Esophagus squamous epithelium (tissue), 5 donors: ENCODE results near the gene S100PBP. TPM values are rescaled to one million over a fixed set of nuclear protein-coding genes. Genes with fewer than 3 reads are reported as not detected.

Experiments used
- DNase-seq: peaks from one replicate; lab custom pipeline; 2025; lab: John Stamatoyannopoulos, UW
- H3K27ac ChIP-seq, 4 donors: fragments of 200-600 bp; sonication (generic); one replicate each; pipeline ENCODE4 v1.5.1; 2016 to 2019; ENCODE audit warnings: mild to moderate bottlenecking in 1 of 4
- H3K27me3 ChIP-seq, 4 donors: fragments of 200-600 bp; sonication (generic); 1 replicate in 3 of 4; 2 replicates in 1 of 4; pipeline versions ENCODE4 v1.5.1 to v1.6.0; 2017 to 2021; ENCODE audit warnings: antibody characterized with exemption in 1 of 4
- H3K36me3 ChIP-seq, 3 donors: fragments of 200-600 bp; sonication (generic); one replicate each; pipeline ENCODE4 v1.5.1; 2016 to 2019
- H3K4me1 ChIP-seq, 3 donors: fragments of 200-600 bp; sonication (generic); one replicate each; pipeline ENCODE4 v1.5.1; 2017 to 2019
- H3K4me3 ChIP-seq, 4 donors: fragments of 200-600 bp; sonication (generic); 1 replicate in 3 of 4; 2 replicates in 1 of 4; pipeline ENCODE4 v1.5.1; 2016 to 2019; ENCODE audit warnings: mild to moderate bottlenecking in 2 of 4, moderate library complexity in 1 of 4
- H3K9me3 ChIP-seq, 3 donors: fragments of 200-600 bp; sonication (generic); one replicate each; pipeline ENCODE4 v1.5.1; 2016 to 2019
- POLR2A ChIP-seq, 4 donors: fragments of 450-650 bp; IDR thresholded peaks; one replicate each; pipeline ENCODE4 v1.6.1; 2017; ENCODE audit warnings: antibody characterized with exemption in 4 of 4, mild to moderate bottlenecking in 4 of 4, moderate library complexity in 3 of 4
- WGBS, 2 donors: methylation state at CpG; one replicate each; pipeline ENCODE4 v1.1.5; 2018; 5-methylcytosine and 5-hydroxymethylcytosine counted together
- intact Hi-C: fragments of 100-400 bp; cut with DNase I; formaldehyde crosslinking; loops from one replicate; pipeline ENCODE4 v1.15.0; 2022
- total RNA-seq, 4 donors: library from RNA; depleted of rRNA; stranded (reverse); fragments of >200 nt; gene quantifications; one replicate each; pipeline ENCODE4 v1.1.0, GENCODE V29; 2016
- TF ChIP-seq, protein P1 (sequence below), 6 experiments: fragments of 450-650 bp in 4 of 6; fragments of 200-600 bp in 2 of 6; sonication (generic) in 2 of 6; IDR thresholded peaks; one replicate each; pipeline ENCODE4 v1.5.1; 2016 to 2019; ENCODE audit warnings: antibody characterized with exemption in 6 of 6, mild to moderate bottlenecking in 4 of 6, moderate library complexity in 4 of 6
- donor health status: DM: yes; HTN: yes; CAD: no.

The S100PBP gene
- total RNA-seq, 4 donors from 2014 or later = 6.5 to 20.0 (median 11.9) TPM

DNA sequence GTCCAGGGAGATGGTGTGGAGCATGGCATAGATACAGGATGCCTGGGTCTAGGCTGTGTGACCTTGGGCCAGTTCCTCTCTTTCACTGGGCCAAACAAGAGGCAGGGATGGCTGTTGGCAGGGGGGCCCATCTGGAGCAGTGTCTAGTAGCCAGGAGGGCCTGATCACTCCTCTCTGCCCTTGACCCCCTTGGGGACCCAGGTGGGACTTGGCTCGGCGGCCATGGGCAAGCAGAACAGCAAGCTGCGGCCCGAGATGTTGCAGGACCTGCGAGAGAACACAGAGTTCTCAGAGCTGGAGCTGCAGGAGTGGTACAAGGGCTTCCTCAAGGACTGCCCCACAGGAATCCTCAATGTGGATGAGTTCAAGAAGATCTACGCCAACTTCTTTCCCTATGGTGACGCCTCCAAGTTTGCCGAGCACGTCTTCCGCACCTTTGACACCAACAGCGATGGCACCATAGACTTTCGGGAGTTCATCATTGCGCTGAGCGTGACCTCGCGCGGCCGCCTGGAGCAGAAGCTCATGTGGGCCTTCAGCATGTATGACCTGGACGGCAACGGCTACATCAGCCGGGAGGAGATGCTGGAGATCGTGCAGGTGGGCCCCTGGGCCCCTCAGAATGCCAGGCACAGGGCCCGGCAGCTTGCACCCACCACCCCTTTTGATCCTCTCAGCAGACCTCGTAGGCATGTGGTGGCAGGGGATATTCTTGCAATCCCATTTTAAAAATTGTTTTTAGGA, 71.4 kb downstream of the S100PBP start:
- intact Hi-C loops = no loop called here
- WGBS, 2 donors = 88 to 98% methylated on average over 15 of the region's 24 CpGs

DNA sequence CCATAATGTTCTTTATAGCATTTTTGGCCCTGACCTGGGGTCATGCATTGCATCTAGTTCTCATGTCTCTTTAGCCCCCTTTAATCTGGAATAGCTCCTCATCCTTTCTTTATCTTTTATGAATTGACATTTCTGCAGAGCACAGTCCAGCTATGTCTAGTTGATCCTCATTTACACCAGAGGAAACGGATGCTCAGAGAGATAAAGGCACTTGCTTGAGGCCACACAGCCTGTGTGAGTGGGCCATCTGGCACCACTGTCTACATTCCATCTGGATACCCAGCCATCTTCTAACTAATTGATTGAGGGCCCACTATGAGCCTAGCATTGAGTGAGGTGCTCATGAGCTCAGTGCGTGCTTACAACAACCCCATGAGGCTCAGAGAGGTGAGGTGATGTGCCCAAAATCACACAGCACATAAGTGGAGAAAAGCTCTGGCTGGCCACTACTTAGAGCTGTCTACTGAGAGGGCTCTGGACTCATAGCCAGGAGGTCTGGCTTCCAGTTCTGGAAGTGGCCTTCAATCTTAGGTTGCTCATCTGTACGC, 72.4 kb downstream of the S100PBP start:
- intact Hi-C loops = no loop called here
- 92 to 95% methylated on average over 3 of the region's 3 CpGs for WGBS, 2 donors
- Histone ChIP-seq H3K27ac (no peak overlapping the region), H3K36me3 (peaks cover 0 to 8% (median 0%) of the 10 kb centered on the region in 3 donors), H3K27me3 (peaks cover 8 to 97% (median 17%) of the 10 kb centered on the region in 4 donors), H3K4me1 (peaks cover 10 to 35% (median 20%) of the 10 kb centered on the region in 3 donors), H3K4me3 (no peak overlapping the region), H3K9me3 (no peaks in the 10 kb centered on the region)
- TF ChIP-seq POLR2A (IDR thresholded peaks at IDR 0.05) = no peak
- TF ChIP-seq, protein P1, sequence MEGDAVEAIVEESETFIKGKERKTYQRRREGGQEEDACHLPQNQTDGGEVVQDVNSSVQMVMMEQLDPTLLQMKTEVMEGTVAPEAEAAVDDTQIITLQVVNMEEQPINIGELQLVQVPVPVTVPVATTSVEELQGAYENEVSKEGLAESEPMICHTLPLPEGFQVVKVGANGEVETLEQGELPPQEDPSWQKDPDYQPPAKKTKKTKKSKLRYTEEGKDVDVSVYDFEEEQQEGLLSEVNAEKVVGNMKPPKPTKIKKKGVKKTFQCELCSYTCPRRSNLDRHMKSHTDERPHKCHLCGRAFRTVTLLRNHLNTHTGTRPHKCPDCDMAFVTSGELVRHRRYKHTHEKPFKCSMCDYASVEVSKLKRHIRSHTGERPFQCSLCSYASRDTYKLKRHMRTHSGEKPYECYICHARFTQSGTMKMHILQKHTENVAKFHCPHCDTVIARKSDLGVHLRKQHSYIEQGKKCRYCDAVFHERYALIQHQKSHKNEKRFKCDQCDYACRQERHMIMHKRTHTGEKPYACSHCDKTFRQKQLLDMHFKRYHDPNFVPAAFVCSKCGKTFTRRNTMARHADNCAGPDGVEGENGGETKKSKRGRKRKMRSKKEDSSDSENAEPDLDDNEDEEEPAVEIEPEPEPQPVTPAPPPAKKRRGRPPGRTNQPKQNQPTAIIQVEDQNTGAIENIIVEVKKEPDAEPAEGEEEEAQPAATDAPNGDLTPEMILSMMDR (IDR thresholded peaks at IDR 0.05) = no peak
- no peak for DNase-seq

More for the DNA sequence above, 71.4 kb downstream of the S100PBP start:
- DNase-seq = no peak
- Histone ChIP-seq H3K4me3 (no peak overlapping the region), H3K36me3 (no peaks in the 10 kb centered on the region), H3K9me3 (no peaks in the 10 kb centered on the region), H3K4me1 (peaks cover 8 to 31% (median 20%) of the 10 kb centered on the region in 3 donors), H3K27me3 (peaks cover 8 to 97% (median 16%) of the 10 kb centered on the region in 4 donors), H3K27ac (no peak overlapping the region)
- TF ChIP-seq POLR2A (IDR thresholded peaks at IDR 0.05) = no peak
- TF ChIP-seq, protein P1 (IDR thresholded peaks at IDR 0.05) = no peak

DNA sequence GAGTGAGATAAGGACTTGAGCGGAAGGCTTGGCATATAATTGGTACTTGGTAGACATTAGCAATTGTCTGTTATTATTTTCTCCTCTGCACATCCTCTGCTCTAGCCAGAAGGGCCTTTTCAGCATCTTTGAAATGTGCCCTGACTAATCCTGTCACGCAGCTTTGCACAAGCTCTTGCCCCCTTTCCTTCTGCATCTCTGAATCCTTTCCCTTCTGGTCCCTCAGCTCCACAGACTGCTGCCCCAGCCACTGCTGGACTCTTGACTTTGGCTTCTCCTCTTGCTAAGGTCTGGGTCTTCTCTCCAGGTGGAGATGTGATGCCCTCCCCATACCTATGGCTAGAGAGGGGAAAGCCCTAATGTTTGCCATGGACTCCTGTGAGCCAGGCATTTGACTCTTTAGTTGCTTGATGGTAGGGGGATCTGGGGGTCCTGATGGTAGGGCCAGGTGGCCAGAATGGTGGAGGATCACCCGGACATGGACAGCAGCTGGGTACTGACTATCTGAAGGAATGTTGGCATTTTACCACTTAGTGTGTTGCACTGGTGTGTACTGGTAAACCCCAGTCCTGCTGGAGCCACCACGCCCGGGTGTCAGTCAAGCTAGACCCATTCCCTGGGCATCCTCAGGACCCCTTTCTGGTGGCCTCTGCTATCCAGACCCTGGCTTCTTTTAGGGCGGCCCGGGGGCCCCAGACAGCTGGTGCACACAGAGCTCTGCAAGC, 73.2 kb downstream of the S100PBP start:
- intact Hi-C loops = no loop called here
- no peak for DNase-seq
- H3K4me3 ChIP-seq = no peak overlapping the region

DNA sequence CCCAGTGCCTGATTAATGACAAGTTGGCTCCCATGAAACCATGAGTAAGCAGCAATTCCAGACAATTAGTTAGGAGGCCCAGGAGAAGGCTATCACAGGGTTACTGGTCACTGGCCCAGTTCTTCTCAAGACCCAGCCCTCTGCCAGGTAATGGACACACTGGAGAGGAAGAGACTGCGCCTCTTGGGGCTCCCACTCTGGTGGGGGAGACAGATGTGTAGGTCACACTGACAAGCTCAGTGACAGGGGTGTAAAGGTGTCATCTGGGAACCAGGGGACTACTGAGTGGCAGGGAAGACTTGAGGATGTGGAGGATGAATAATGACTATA, 73.8 kb downstream of the S100PBP start:
- Histone ChIP-seq H3K4me3 (no peak overlapping the region), H3K27ac (no peak overlapping the region), H3K36me3 (peaks cover 0 to 21% (median 0%) of the 10 kb centered on the region in 3 donors), H3K4me1 (peaks cover 10 to 28% (median 16%) of the 10 kb centered on the region in 3 donors), H3K9me3 (no peaks in the 10 kb centered on the region), H3K27me3 (peaks cover 2 to 84% (median 8%) of the 10 kb centered on the region in 4 donors)
- TF ChIP-seq, protein P1 (IDR thresholded peaks at IDR 0.05) = no peak
- TF ChIP-seq POLR2A (IDR thresholded peaks at IDR 0.05) = no peak
- WGBS, 2 donors = 86 to 100% methylated on average over 1 of the region's 1 CpG
- DNase-seq = no peak
- intact Hi-C loops = no loop called here

More for the DNA sequence above, 73.2 kb downstream of the S100PBP start:
- Histone ChIP-seq H3K27me3 (peaks cover 7 to 89% (median 11%) of the 10 kb centered on the region in 4 donors), H3K27ac (no peak overlapping the region), H3K4me1 (peaks cover 10 to 33% (median 20%) of the 10 kb centered on the region in 3 donors), H3K36me3 (peaks cover 0 to 16% (median 0%) of the 10 kb centered on the region in 3 donors), H3K9me3 (no peaks in the 10 kb centered on the region)
- 58 to 71% methylated on average over 4 to 7 of the region's 7 CpGs for WGBS, 2 donors
- no peak for TF ChIP-seq POLR2A (IDR thresholded peaks at IDR 0.05)
- TF ChIP-seq, protein P1 (IDR thresholded peaks at IDR 0.05) = no peak
